HG03135 (cell line): ENCODE measurements around the gene ASPRV1.

Experiments used
- ATAC-seq: cut with Tn5 transposase; IDR thresholded peaks from one replicate; pipeline ENCODE4 v1.9.1; 2021; ENCODE audit warnings: mild to moderate bottlenecking, moderate library complexity; ENCODE audit not compliant: unreplicated experiment

ASPRV1 gene

DNA sequence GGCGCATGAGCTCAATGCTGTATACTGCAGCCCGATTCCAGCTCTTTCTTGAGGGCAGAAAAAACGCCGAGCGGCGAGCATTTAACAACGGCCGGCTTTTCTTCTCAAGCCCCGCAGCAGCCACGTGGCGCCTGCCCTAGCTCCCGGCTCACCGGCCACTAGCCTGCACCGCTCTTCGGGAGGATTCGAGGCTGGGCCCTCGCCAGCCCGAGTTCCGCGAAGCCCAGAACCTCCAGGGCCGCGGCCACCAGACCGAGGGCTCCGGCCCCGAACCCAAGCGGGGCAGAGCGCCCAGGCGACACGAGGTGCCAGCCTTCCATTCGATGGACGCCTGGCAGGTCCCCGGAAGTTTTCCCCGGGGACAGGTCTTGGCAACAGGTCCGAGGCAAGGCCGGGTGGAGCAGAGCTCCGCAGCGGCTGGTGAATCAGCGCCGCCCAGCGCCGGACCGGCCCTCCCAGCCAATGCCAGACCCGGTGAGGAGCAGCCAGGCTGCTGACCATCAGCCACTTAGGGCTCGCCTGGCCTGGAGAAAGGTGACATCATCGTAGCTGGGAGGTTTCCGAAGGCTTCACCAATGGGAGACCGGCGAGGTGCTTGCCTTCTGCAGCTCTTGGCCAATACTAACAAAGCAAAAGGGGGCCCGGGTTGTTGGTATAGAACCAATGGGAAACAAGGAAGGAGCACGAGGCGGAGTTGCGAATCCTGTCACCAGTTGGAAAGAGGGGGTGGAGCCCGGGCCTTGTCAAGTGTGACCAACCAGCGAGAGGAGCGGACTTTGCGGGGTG lies 47.1 kb downstream of the ASPRV1 start:
- ATAC-seq, result peak; percentile 88

DNA sequence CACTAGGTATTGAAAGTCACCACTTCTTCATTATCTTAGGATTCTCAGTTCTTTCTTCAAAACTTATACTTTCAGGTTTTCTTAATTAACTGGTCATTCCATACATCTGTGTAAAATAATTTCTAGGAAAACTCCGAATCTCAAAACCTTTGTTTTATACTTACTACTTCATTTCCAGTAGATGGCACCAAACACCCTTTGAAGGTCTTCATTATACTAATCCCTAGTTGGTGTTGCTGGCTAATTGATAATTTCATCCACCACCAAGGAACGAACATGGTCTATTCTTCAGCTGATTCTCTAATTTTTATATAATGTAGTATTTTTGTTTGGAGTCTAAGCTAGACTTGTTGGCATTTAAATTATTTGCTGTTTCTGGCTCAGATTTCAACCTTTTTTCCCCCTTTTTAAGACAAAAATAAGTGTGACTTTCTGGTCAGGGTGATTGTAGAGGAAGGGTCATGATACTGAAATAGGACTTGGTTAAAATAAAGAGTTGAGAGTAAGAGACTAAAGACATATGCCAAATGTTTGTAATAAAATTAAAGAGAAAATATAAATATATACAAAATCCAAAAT lies 49.4 kb downstream of the ASPRV1 start:
- ATAC-seq, result no peak
